ENCODE measurements around the gene AK1. TPM values are rescaled to one million over a fixed set of nuclear protein-coding genes. Genes with fewer than 3 reads are reported as not detected.
A peak's percentile ranks its signal among the peaks of the same experiment; 100 is the strongest.

The AK1 gene
- total and polyA plus RNA-seq, 2 experiments from 2014 or later, result 16.2 to 35.5 TPM

DNA sequence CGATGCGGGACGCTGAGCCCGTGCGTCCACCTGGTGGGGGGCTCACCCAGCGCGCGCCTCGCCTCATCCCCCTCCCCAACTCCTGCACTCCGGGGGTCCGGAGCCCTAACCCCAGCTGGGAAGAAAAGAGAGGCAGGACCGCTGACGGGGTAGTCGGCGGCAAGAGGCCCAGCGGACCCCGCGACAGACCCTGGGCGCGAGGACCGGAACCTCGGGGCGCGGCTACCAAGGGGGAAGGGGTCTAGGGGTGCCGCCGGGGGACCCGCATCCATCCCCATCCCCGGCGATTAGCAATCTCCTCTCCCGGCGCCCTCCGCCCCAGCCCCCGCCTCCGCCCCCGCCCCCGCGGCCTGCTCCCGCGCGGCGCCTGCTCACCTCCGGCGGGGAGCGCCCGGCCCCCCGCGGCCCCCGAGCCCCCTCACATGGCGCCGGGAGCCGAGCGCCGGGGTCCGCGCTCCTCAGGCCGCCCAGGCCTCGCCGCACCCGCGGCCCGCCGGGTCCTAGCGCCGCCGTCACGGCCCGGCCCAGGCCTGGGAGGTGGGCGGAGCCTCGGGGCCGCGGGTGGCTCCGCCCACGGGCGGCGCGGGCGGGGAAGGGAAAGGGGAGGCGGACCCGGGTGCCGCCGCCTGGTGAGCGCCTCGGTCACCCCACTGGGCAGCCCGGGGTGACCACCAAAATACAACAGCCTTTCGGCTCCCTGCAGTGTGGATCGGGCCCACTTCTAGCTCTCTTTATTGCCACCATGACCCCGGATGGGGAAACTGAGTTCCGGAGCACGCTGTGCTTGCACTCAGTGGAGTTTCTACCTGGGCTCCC lies 21.9 kb upstream of the AK1 start, which contains the start of gene ST6GALNAC6:
Gene ST6GALNAC6 (minus strand): TSS at position 476 of the 816 bp plus-strand sequence. CDS start 1,622 bp downstream, outside the sequence.
- peak; percentile 77 for DNase-seq (ENCODE audit: low spot score)
- H3K27me3 Mint-ChIP-seq (ENCODE audit: insufficient read depth, low read depth, poor library complexity), result peaks cover 3% of the 10 kb centered on the region
- TF ChIP-seq, protein P1, sequence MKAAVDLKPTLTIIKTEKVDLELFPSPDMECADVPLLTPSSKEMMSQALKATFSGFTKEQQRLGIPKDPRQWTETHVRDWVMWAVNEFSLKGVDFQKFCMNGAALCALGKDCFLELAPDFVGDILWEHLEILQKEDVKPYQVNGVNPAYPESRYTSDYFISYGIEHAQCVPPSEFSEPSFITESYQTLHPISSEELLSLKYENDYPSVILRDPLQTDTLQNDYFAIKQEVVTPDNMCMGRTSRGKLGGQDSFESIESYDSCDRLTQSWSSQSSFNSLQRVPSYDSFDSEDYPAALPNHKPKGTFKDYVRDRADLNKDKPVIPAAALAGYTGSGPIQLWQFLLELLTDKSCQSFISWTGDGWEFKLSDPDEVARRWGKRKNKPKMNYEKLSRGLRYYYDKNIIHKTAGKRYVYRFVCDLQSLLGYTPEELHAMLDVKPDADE (IDR thresholded peaks at IDR 0.05), result no peak
- peak; percentile 51; the same call in 1 of the 2 replicates for TF ChIP-seq POLR2AphosphoS5 (IDR thresholded peaks at IDR 0.05; ENCODE audit: low read depth)
- H3K27ac ChIP-seq (ENCODE audit: low read depth), result no peak within 1 kb of the TSS
- peak within 1 kb of the TSS; percentile 44; the same call in 1 of the 2 replicates for H3K27ac Mint-ChIP-seq
- peak within 1 kb of the TSS; percentile 91 for H3K4me2 ChIP-seq
- H3K4me3 ChIP-seq, result peak within 1 kb of the TSS; percentile 91
- peaks cover 27% of the 10 kb centered on the region for H3K4me1 Mint-ChIP-seq
- H3K9me3 Mint-ChIP-seq, result no peaks in the 10 kb centered on the region
- H3F3A ChIP-seq (replicated peaks; ENCODE audit: low read depth), result peaks cover 24% of the 10 kb centered on the region
- H3K9me2 ChIP-seq (ENCODE audit: insufficient read depth), result no peaks in the 10 kb centered on the region
- H3K27me3 ChIP-seq (ENCODE audit: insufficient read depth), result peaks cover 5% of the 10 kb centered on the region; the same call in 1 of the 2 replicates
- H4K20me1 ChIP-seq (replicated peaks; ENCODE audit: insufficient read depth), result peaks cover 12% of the 10 kb centered on the region; the same call in 1 of the 2 replicates
- peak within 1 kb of the TSS; percentile 85 for H2AFZ ChIP-seq
- peaks cover 38% of the 10 kb centered on the region for H3K4me1 ChIP-seq (ENCODE audit: insufficient read depth)
- peaks cover 13% of the 10 kb centered on the region for H3K36me3 ChIP-seq (ENCODE audit: insufficient read depth)
- peak; percentile 25 for ATAC-seq
- peaks cover 6% of the 10 kb centered on the region for H3K79me2 ChIP-seq (replicated peaks; ENCODE audit: insufficient read depth)
- H3K36me3 Mint-ChIP-seq (ENCODE audit: low read depth), result peaks cover 17% of the 10 kb centered on the region
- peak within 1 kb of the TSS; percentile 82 for H3K4me3 Mint-ChIP-seq

DNA sequence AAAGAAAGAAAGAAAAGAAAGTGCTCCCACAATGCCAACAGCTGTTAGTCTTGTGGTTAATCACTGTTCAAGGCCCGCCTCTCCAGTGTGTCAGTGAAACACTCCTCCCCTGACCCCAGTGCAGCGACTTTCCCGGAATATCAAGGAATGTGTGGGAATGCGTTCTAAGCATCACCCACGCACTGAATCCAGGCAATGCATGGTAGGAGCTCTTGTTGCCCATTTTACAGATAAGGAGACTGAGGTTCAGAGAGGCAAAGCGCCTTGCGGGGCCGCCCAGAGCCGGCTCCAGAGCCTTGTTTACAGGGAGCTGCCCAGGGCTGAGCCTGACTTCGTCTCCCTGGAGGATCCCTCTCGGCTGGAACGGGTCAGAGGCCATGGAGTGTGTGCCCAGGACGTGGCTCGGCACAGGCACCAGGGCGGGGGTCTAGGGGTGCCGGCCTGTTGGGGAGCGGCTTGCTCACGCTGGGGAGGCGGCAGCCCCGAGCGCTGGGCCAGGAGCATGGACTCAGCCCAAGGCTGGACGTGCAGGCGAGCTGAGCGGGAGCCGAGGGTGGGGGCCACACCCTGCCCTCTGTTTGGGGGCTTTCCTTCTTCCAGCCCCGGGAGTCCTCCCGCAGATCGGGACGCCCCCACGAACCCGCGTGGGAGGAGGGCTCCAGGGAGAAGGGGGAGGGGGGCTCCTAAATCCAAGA lies 21.1 kb upstream of the AK1 start:
- Mint-ChIP-seq H3K9me3 (no peaks in the 10 kb centered on the region), H3K4me3 (peak overlapping the region; percentile 82), H3K4me1 (peaks cover 22% of the 10 kb centered on the region), H3K27ac (peak overlapping the region; percentile 44; the same call in 1 of the 2 replicates), H3K36me3 (ENCODE audit: low read depth) (peaks cover 24% of the 10 kb centered on the region), H3K27me3 (ENCODE audit: insufficient read depth, low read depth, poor library complexity) (peaks cover 3% of the 10 kb centered on the region)
- Histone ChIP-seq H3K27ac (ENCODE audit: low read depth) (no peak overlapping the region), H3K9me2 (ENCODE audit: insufficient read depth) (no peaks in the 10 kb centered on the region), H3K36me3 (ENCODE audit: insufficient read depth) (peaks cover 21% of the 10 kb centered on the region), H4K20me1 (replicated peaks; ENCODE audit: insufficient read depth) (peaks cover 12% of the 10 kb centered on the region; the same call in 1 of the 2 replicates), H3K4me3 (peak overlapping the region; percentile 91), H3K4me2 (peak overlapping the region; percentile 89), H3K79me2 (replicated peaks; ENCODE audit: insufficient read depth) (peaks cover 6% of the 10 kb centered on the region), H3K4me1 (ENCODE audit: insufficient read depth) (peaks cover 30% of the 10 kb centered on the region), H3F3A (replicated peaks; ENCODE audit: low read depth) (peaks cover 17% of the 10 kb centered on the region), H3K27me3 (ENCODE audit: insufficient read depth) (peaks cover 5% of the 10 kb centered on the region; the same call in 1 of the 2 replicates), H2AFZ (no peak overlapping the region; the same call in 1 of the 2 replicates)
- DNase-seq (ENCODE audit: low spot score), result peak; percentile 56
- peak; percentile 34 for ATAC-seq
- no peak for TF ChIP-seq STAT1 (IDR thresholded peaks at IDR 0.05; ENCODE audit: unreplicated experiment)
- no peak for TF ChIP-seq NANOG (IDR thresholded peaks at IDR 0.05; ENCODE audit: borderline replicate concordance)
- no peak for TF ChIP-seq CREB1 (CRISPR knock-in tag; IDR thresholded peaks at IDR 0.05; ENCODE audit: low read depth)
- no peak for TF ChIP-seq POLR2AphosphoS5 (IDR thresholded peaks at IDR 0.05; ENCODE audit: low read depth)
- no peak for TF ChIP-seq EZH2phosphoT487 (IDR thresholded peaks at IDR 0.05; ENCODE audit: unreplicated experiment)
- TF ChIP-seq, protein P2, sequence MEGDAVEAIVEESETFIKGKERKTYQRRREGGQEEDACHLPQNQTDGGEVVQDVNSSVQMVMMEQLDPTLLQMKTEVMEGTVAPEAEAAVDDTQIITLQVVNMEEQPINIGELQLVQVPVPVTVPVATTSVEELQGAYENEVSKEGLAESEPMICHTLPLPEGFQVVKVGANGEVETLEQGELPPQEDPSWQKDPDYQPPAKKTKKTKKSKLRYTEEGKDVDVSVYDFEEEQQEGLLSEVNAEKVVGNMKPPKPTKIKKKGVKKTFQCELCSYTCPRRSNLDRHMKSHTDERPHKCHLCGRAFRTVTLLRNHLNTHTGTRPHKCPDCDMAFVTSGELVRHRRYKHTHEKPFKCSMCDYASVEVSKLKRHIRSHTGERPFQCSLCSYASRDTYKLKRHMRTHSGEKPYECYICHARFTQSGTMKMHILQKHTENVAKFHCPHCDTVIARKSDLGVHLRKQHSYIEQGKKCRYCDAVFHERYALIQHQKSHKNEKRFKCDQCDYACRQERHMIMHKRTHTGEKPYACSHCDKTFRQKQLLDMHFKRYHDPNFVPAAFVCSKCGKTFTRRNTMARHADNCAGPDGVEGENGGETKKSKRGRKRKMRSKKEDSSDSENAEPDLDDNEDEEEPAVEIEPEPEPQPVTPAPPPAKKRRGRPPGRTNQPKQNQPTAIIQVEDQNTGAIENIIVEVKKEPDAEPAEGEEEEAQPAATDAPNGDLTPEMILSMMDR (conservative IDR thresholded peaks at IDR 0.05; ENCODE audit: low read depth in 2 of 2), result no peak
- TF ChIP-seq, protein P3, sequence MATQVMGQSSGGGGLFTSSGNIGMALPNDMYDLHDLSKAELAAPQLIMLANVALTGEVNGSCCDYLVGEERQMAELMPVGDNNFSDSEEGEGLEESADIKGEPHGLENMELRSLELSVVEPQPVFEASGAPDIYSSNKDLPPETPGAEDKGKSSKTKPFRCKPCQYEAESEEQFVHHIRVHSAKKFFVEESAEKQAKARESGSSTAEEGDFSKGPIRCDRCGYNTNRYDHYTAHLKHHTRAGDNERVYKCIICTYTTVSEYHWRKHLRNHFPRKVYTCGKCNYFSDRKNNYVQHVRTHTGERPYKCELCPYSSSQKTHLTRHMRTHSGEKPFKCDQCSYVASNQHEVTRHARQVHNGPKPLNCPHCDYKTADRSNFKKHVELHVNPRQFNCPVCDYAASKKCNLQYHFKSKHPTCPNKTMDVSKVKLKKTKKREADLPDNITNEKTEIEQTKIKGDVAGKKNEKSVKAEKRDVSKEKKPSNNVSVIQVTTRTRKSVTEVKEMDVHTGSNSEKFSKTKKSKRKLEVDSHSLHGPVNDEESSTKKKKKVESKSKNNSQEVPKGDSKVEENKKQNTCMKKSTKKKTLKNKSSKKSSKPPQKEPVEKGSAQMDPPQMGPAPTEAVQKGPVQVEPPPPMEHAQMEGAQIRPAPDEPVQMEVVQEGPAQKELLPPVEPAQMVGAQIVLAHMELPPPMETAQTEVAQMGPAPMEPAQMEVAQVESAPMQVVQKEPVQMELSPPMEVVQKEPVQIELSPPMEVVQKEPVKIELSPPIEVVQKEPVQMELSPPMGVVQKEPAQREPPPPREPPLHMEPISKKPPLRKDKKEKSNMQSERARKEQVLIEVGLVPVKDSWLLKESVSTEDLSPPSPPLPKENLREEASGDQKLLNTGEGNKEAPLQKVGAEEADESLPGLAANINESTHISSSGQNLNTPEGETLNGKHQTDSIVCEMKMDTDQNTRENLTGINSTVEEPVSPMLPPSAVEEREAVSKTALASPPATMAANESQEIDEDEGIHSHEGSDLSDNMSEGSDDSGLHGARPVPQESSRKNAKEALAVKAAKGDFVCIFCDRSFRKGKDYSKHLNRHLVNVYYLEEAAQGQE (IDR thresholded peaks at IDR 0.05; ENCODE audit: unreplicated experiment), result no peak
- no peak for TF ChIP-seq ZNF114 (CRISPR knock-in tag; IDR thresholded peaks at IDR 0.05)
- TF ChIP-seq JUNB (IDR thresholded peaks at IDR 0.05; ENCODE audit: unreplicated experiment), result no peak
- no peak for TF ChIP-seq EZH2 (IDR thresholded peaks at IDR 0.05; ENCODE audit: low read depth, unreplicated experiment)

Measured in GM23338 (cell line).